ENCODE measurements around the gene CELF4.

Gene CELF4

GRCh38 chr18:37564711-37565100, 892 bp downstream of the CELF4 start:
- no peaks in the 10 kb centered on the region for H3K9me2 ChIP-seq (replicated peaks; ENCODE audit: insufficient read depth, low read length)
- H3K27me3 ChIP-seq (ENCODE audit: low read length) = no peaks in the 10 kb centered on the region
- no peak for TF ChIP-seq EZH2phosphoT487 (conservative IDR thresholded peaks at IDR 0.05; ENCODE audit: low read length)
- TF ChIP-seq, protein P1, sequence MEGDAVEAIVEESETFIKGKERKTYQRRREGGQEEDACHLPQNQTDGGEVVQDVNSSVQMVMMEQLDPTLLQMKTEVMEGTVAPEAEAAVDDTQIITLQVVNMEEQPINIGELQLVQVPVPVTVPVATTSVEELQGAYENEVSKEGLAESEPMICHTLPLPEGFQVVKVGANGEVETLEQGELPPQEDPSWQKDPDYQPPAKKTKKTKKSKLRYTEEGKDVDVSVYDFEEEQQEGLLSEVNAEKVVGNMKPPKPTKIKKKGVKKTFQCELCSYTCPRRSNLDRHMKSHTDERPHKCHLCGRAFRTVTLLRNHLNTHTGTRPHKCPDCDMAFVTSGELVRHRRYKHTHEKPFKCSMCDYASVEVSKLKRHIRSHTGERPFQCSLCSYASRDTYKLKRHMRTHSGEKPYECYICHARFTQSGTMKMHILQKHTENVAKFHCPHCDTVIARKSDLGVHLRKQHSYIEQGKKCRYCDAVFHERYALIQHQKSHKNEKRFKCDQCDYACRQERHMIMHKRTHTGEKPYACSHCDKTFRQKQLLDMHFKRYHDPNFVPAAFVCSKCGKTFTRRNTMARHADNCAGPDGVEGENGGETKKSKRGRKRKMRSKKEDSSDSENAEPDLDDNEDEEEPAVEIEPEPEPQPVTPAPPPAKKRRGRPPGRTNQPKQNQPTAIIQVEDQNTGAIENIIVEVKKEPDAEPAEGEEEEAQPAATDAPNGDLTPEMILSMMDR (IDR thresholded peaks at IDR 0.05; ENCODE audit: insufficient read depth, low read length, poor library complexity, severe bottlenecking) = no peak
- H3K9ac ChIP-seq (ENCODE audit: low read length) = no peak overlapping the region
- H3K4me3 ChIP-seq (ENCODE audit: insufficient read depth, low read length, poor library complexity, severe bottlenecking) = no peak overlapping the region
- no peak overlapping the region for H2AFZ ChIP-seq (ENCODE audit: low read depth, low read length, severe bottlenecking)
- no peaks in the 10 kb centered on the region for H3F3A ChIP-seq (ENCODE audit: insufficient read depth)
- no peaks in the 10 kb centered on the region for H3K36me3 ChIP-seq (ENCODE audit: low read length)
- no peaks in the 10 kb centered on the region for H3K79me2 ChIP-seq (ENCODE audit: insufficient read depth, low read length)
- H3K4me2 ChIP-seq (ENCODE audit: low read depth, low read length, poor library complexity, severe bottlenecking) = no peak overlapping the region
- H4K20me1 ChIP-seq (ENCODE audit: low read depth, low read length) = no peaks in the 10 kb centered on the region
- no peak overlapping the region for H3K27ac ChIP-seq (ENCODE audit: low read depth, low read length)
- H3K9me3 ChIP-seq (ENCODE audit: insufficient read depth, low read length) = no peaks in the 10 kb centered on the region

DNA sequence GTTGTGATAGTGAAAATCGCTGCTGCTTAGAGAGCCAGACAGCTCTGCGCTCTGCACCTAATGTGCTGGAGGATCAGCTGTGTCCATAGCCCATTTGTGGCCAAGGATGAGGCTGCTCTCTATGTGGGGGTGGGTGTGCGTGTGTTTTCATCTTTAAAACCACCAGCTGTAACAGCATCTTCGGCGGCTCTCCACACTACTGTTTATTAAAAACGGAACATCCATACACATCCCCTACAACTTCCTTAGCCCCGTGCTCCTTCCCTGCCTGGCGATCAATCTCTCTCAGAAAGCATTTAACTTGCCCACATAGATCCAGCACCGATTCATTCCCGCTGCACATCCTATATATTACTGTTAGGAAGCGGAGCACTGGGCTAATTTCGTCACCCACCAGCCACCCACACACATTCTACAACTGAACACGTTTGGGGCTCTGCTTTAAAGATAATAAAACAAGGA, 1.6 kb downstream of the CELF4 start:
- TF ChIP-seq, protein P1 (IDR thresholded peaks at IDR 0.05; ENCODE audit: insufficient read depth, low read length, poor library complexity, severe bottlenecking) = no peak
- no peak for TF ChIP-seq EZH2phosphoT487 (conservative IDR thresholded peaks at IDR 0.05; ENCODE audit: low read length)
- no peak overlapping the region for H3K9ac ChIP-seq (ENCODE audit: low read length)
- H3K79me2 ChIP-seq (ENCODE audit: insufficient read depth, low read length) = no peaks in the 10 kb centered on the region
- H3K9me3 ChIP-seq (ENCODE audit: insufficient read depth, low read length) = no peaks in the 10 kb centered on the region
- H3K4me2 ChIP-seq (ENCODE audit: low read depth, low read length, poor library complexity, severe bottlenecking) = no peak overlapping the region
- H3K27ac ChIP-seq (ENCODE audit: low read depth, low read length) = no peak overlapping the region
- no peaks in the 10 kb centered on the region for H4K20me1 ChIP-seq (ENCODE audit: low read depth, low read length)
- H3K4me3 ChIP-seq (ENCODE audit: insufficient read depth, low read length, poor library complexity, severe bottlenecking) = no peak overlapping the region
- H3K36me3 ChIP-seq (ENCODE audit: low read length) = no peaks in the 10 kb centered on the region
- no peaks in the 10 kb centered on the region for H3K9me2 ChIP-seq (replicated peaks; ENCODE audit: insufficient read depth, low read length)
- H3K27me3 ChIP-seq (ENCODE audit: low read length) = no peaks in the 10 kb centered on the region
- no peak overlapping the region for H2AFZ ChIP-seq (ENCODE audit: low read depth, low read length, severe bottlenecking)
- no peaks in the 10 kb centered on the region for H3F3A ChIP-seq (ENCODE audit: insufficient read depth)

DNA sequence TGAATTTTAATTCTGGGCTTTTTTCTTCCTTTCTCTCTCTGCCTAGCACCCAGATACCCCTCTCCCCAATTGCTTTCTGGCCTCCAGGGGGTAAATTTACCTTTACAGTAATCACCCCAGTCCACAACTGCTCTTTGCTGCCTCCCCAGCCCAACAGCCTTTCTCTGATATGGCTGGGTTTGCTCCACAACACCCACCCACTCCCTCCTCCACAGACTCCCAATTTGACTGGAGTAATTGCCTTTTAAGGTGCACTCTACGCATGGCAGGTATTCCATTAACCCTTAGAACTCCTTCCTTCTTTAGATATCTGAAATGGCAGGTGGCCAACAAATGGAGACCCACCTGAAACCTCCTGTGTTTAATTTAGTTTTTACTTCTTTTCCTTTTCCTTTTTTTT, 3.6 kb downstream of the CELF4 start:
- Histone ChIP-seq H3K27ac (ENCODE audit: low read depth, low read length) (no peak overlapping the region), H3F3A (ENCODE audit: insufficient read depth) (no peaks in the 10 kb centered on the region), H3K9ac (ENCODE audit: low read length) (no peak overlapping the region), H3K4me3 (ENCODE audit: insufficient read depth, low read length, poor library complexity, severe bottlenecking) (no peak overlapping the region), H3K4me2 (ENCODE audit: low read depth, low read length, poor library complexity, severe bottlenecking) (no peak overlapping the region), H3K9me3 (ENCODE audit: insufficient read depth, low read length) (no peaks in the 10 kb centered on the region), H3K9me2 (replicated peaks; ENCODE audit: insufficient read depth, low read length) (no peaks in the 10 kb centered on the region), H3K27me3 (ENCODE audit: low read length) (no peaks in the 10 kb centered on the region), H4K20me1 (ENCODE audit: low read depth, low read length) (no peaks in the 10 kb centered on the region), H3K79me2 (ENCODE audit: insufficient read depth, low read length) (no peaks in the 10 kb centered on the region), H3K36me3 (ENCODE audit: low read length) (no peaks in the 10 kb centered on the region), H2AFZ (ENCODE audit: low read depth, low read length, severe bottlenecking) (no peak overlapping the region)
- TF ChIP-seq, protein P1 (IDR thresholded peaks at IDR 0.05; ENCODE audit: insufficient read depth, low read length, poor library complexity, severe bottlenecking) = no peak
- no peak for TF ChIP-seq EZH2phosphoT487 (conservative IDR thresholded peaks at IDR 0.05; ENCODE audit: low read length)
